HepG2 (cell line): Measurements from ENCODE around the gene TTC6. TPM values are rescaled to one million over a fixed set of nuclear protein-coding genes. Genes with fewer than 3 reads are reported as not detected.

ENCODE experiments used
- DNMT1 ChIP-seq: sonication (generic); formaldehyde crosslinking; IDR thresholded peaks from 2 replicates; pipeline ENCODE4 v1.5.1; 2020; ENCODE audit warnings: mild to moderate bottlenecking, missing genetic modification reagents
- E2F2 ChIP-seq: sonication (generic); formaldehyde crosslinking; IDR thresholded peaks from 2 replicates; pipeline ENCODE4 v1.4.0; 2020; ENCODE audit warnings: missing genetic modification reagents, borderline replicate concordance
- HNF1A ChIP-seq, 2 experiments: sonication (generic) in 1 of 2; formaldehyde crosslinking in 1 of 2; IDR thresholded peaks; 2 replicates each; pipeline versions ENCODE4 v1.4.0 to v1.6.1; 2016 to 2020; ENCODE audit warnings: borderline replicate concordance in 1 of 2, low read depth in 1 of 2, mild to moderate bottlenecking in 1 of 2, missing genetic modification reagents in 1 of 2
- HOMEZ ChIP-seq: IDR thresholded peaks from 2 replicates; pipeline ENCODE4 v1.6.1; 2016; ENCODE audit warnings: low read depth
- HOXA7 ChIP-seq: sonication (generic); formaldehyde crosslinking; IDR thresholded peaks from 2 replicates; pipeline ENCODE4 v1.8.1; 2022; ENCODE audit warnings: mild to moderate bottlenecking, missing genetic modification reagents, moderate library complexity
- TFE3 ChIP-seq: IDR thresholded peaks from 2 replicates; pipeline ENCODE4 v1.6.1; 2016
- TOE1 ChIP-seq: sonication (generic); formaldehyde crosslinking; IDR thresholded peaks from 2 replicates; pipeline ENCODE4 v1.4.0; 2020; ENCODE audit warnings: mild to moderate bottlenecking, missing genetic modification reagents
- ZHX2 ChIP-seq, 2 experiments: sonication (generic) in 1 of 2; formaldehyde crosslinking in 1 of 2; IDR thresholded peaks; 2 replicates each; pipeline versions ENCODE4 v1.6.1 to v1.9.0; 2014 to 2022; ENCODE audit warnings: antibody characterized with exemption in 1 of 2, borderline replicate concordance in 1 of 2, inconsistent platforms in 1 of 2, low read depth in 1 of 2, missing genetic modification reagents in 1 of 2
- ZNF337 ChIP-seq: sonication (generic); formaldehyde crosslinking; IDR thresholded peaks from 2 replicates; pipeline ENCODE4 v1.5.1; 2020; ENCODE audit warnings: missing genetic modification reagents, low read depth, mild to moderate bottlenecking, borderline replicate concordance
- ZNF841 ChIP-seq: sonication (generic); formaldehyde crosslinking; IDR thresholded peaks from 2 replicates; pipeline ENCODE4 v1.8.1; 2023; ENCODE audit warnings: missing genetic modification reagents, borderline replicate concordance
- ZNF891 ChIP-seq: sonication (generic); formaldehyde crosslinking; IDR thresholded peaks from 2 replicates; pipeline ENCODE4 v1.5.0; 2020; ENCODE audit warnings: mild to moderate bottlenecking, missing genetic modification reagents
- polyA plus RNA-seq, 8 experiments: library from polyadenylated mRNA; depleted of rRNA in 3 of 8; stranded (reverse) in 7 of 8; unstranded in 1 of 8; fragments of >200 nt; fragmentation: Illumina TruSeq in 4 of 8; extraction: Trizol in 4 of 8; gene quantifications; 2 replicates each; pipeline versions ENCODE4 v1.2.1 to v1.2.3, GENCODE V29; 2011 to 2016; ENCODE audit warnings: low read depth in 4 of 8, missing spikeins in 1 of 8, mixed read lengths in 1 of 8; ENCODE audit not compliant: insufficient read depth in 1 of 8
- total RNA-seq, 5 experiments: library from RNA; depleted of rRNA; stranded (reverse); fragments of >200 nt; fragmentation: Illumina TruSeq; extraction: Trizol; gene quantifications; 2 replicates each; pipeline ENCODE4 v1.2.3, GENCODE V29; 2016; ENCODE audit warnings: low read depth in 1 of 5

TTC6 gene
- total and polyA plus RNA-seq, 2 of the 13 experiments (the other 11 are each of a cell fraction or from before 2014, with no cell fraction given) = 9.3 to 27.4 TPM

GRCh38 chr14:37546621-37547447 is 48.6 kb upstream of the TTC6 start (continued):
- 0 out of 2 replicates have a peak, but pooled peaks have one; percentile 73 for TF ChIP-seq E2F2
- no peak for TF ChIP-seq HOXA7
- TF ChIP-seq TOE1 (CRISPR knock-in tag) = peak; percentile 78; the same call in 1 of the 2 replicates
- TF ChIP-seq ZNF891 = no peak
- peak; percentile 94 for TF ChIP-seq HNF1A (IDR thresholded peaks at IDR 0.05; ENCODE audit: low read depth)
- TF ChIP-seq HNF1A (CRISPR knock-in tag; IDR thresholded peaks at IDR 0.05; ENCODE audit: borderline replicate concordance) = peak; percentile 99; the same call in 1 of the 2 replicates
- no peak for TF ChIP-seq DNMT1 (CRISPR knock-in tag)
- TF ChIP-seq ZNF337 (CRISPR knock-in tag) = peak; percentile 88; the same call in 1 of the 2 replicates
- peak; percentile 88; the same call in 1 of the 2 replicates for TF ChIP-seq ZNF841
- peak; percentile 100 for TF ChIP-seq HOMEZ (CRISPR knock-in tag)
- TF ChIP-seq TFE3 (CRISPR knock-in tag) = peak; percentile 94
- no peak for TF ChIP-seq ZHX2 (IDR thresholded peaks at IDR 0.05; ENCODE audit: low read depth)
- 0 out of 2 replicates have a peak, but pooled peaks have one; percentile 76 for TF ChIP-seq ZHX2 (CRISPR knock-in tag; IDR thresholded peaks at IDR 0.05; ENCODE audit: borderline replicate concordance)
